ENCODE results near the gene ANKS1A. TPM values are rescaled to one million over a fixed set of nuclear protein-coding genes. Genes with fewer than 3 reads are reported as not detected.

Gene ANKS1A
- total RNA-seq, 1 experiment from 2014 or later = 35.0 TPM

DNA sequence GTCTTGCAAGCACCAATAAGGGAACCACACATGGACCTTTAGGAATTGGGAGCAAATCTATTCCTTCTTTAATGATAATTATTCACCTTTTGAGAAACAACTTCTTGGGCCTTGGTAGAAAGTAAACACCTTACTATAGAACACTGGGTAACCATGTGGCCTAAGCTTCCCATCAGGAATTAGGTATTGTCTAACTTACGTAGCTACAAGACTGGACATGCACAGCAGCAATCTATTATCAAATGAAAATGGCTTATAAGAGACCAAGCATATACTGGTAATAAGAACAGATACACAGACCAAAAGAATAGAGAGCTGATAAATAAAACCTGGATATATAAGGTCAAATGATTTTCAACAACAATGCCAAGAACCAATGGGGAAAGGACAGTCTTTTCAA is 235.3 kb downstream of the ANKS1A start (continued):
- no peak for TF ChIP-seq ZNF532 (CRISPR knock-in tag; IDR thresholded peaks at IDR 0.05; ENCODE audit: borderline replicate concordance)
- TF ChIP-seq ZNF425 (CRISPR knock-in tag; conservative IDR thresholded peaks at IDR 0.05) = no peak
- no peak for TF ChIP-seq CBFB (CRISPR knock-in tag; IDR thresholded peaks at IDR 0.05; ENCODE audit: low read depth)
- no peak for TF ChIP-seq JAZF1 (CRISPR knock-in tag; IDR thresholded peaks at IDR 0.05)
- TF ChIP-seq, protein P1, sequence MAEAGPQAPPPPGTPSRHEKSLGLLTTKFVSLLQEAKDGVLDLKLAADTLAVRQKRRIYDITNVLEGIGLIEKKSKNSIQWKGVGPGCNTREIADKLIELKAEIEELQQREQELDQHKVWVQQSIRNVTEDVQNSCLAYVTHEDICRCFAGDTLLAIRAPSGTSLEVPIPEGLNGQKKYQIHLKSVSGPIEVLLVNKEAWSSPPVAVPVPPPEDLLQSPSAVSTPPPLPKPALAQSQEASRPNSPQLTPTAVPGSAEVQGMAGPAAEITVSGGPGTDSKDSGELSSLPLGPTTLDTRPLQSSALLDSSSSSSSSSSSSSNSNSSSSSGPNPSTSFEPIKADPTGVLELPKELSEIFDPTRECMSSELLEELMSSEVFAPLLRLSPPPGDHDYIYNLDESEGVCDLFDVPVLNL (CRISPR knock-in tag; IDR thresholded peaks at IDR 0.05; ENCODE audit: borderline replicate concordance, low read depth) = no peak
- TF ChIP-seq, protein P2, sequence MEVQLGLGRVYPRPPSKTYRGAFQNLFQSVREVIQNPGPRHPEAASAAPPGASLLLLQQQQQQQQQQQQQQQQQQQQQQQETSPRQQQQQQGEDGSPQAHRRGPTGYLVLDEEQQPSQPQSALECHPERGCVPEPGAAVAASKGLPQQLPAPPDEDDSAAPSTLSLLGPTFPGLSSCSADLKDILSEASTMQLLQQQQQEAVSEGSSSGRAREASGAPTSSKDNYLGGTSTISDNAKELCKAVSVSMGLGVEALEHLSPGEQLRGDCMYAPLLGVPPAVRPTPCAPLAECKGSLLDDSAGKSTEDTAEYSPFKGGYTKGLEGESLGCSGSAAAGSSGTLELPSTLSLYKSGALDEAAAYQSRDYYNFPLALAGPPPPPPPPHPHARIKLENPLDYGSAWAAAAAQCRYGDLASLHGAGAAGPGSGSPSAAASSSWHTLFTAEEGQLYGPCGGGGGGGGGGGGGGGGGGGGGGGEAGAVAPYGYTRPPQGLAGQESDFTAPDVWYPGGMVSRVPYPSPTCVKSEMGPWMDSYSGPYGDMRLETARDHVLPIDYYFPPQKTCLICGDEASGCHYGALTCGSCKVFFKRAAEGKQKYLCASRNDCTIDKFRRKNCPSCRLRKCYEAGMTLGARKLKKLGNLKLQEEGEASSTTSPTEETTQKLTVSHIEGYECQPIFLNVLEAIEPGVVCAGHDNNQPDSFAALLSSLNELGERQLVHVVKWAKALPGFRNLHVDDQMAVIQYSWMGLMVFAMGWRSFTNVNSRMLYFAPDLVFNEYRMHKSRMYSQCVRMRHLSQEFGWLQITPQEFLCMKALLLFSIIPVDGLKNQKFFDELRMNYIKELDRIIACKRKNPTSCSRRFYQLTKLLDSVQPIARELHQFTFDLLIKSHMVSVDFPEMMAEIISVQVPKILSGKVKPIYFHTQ (CRISPR knock-in tag; IDR thresholded peaks at IDR 0.05) = no peak
- TF ChIP-seq, protein P3, sequence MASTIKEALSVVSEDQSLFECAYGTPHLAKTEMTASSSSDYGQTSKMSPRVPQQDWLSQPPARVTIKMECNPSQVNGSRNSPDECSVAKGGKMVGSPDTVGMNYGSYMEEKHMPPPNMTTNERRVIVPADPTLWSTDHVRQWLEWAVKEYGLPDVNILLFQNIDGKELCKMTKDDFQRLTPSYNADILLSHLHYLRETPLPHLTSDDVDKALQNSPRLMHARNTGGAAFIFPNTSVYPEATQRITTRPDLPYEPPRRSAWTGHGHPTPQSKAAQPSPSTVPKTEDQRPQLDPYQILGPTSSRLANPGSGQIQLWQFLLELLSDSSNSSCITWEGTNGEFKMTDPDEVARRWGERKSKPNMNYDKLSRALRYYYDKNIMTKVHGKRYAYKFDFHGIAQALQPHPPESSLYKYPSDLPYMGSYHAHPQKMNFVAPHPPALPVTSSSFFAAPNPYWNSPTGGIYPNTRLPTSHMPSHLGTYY (CRISPR knock-in tag; IDR thresholded peaks at IDR 0.05) = no peak
- TF ChIP-seq TCF7 (CRISPR knock-in tag; IDR thresholded peaks at IDR 0.05; ENCODE audit: low read depth) = no peak
- no peak for TF ChIP-seq SMAD3 (CRISPR knock-in tag; IDR thresholded peaks at IDR 0.05; ENCODE audit: borderline replicate concordance)
- no peak for TF ChIP-seq EMX1 (CRISPR knock-in tag; IDR thresholded peaks at IDR 0.05)

DNA sequence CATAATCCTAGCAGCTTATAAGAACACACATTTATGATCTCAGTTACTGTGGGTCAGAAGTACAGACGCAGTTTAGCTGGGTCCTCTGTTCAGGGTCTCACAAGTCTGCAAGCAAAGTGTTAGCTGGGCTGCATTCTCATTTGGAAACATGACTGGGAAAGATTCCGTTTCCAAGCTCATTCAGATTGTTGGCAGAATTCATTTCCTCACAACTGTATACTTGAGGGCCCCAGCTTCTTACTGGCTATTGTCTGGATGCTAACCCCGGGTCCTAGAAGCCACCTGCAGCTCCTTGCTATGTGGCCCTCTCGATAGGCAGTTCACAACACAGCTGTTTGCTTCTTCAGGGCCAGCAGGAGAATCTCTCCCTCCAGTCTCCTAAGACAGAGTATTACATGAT is 239.0 kb downstream of the ANKS1A start:
- CTCF ChIA-PET = interaction anchor here (1.1 to 3.3 kb wide), 4 partner anchors 12 to 337 kb away, joined by 3 to 18 read pairs (median 8); partner anchors contain the start of gene BLTP3A
- TF ChIP-seq, protein P1 (CRISPR knock-in tag; IDR thresholded peaks at IDR 0.05; ENCODE audit: borderline replicate concordance, low read depth) = no peak
- TF ChIP-seq USF2 (CRISPR knock-in tag; IDR thresholded peaks at IDR 0.05) = no peak
- no peak for TF ChIP-seq TEAD1 (CRISPR knock-in tag; IDR thresholded peaks at IDR 0.05)
- TF ChIP-seq, protein P4, sequence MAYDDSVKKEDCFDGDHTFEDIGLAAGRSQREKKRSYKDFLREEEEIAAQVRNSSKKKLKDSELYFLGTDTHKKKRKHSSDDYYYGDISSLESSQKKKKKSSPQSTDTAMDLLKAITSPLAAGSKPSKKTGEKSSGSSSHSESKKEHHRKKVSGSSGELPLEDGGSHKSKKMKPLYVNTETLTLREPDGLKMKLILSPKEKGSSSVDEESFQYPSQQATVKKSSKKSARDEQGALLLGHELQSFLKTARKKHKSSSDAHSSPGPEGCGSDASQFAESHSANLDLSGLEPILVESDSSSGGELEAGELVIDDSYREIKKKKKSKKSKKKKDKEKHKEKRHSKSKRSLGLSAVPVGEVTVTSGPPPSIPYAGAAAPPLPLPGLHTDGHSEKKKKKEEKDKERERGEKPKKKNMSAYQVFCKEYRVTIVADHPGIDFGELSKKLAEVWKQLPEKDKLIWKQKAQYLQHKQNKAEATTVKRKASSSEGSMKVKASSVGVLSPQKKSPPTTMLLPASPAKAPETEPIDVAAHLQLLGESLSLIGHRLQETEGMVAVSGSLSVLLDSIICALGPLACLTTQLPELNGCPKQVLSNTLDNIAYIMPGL (CRISPR knock-in tag; IDR thresholded peaks at IDR 0.05) = no peak
- TF ChIP-seq NFE2L1 (CRISPR knock-in tag; IDR thresholded peaks at IDR 0.05) = no peak
- POLR2A ChIA-PET = no interaction called here
- ATAC-seq = no peak
- Mint-ChIP-seq H3K27ac (no peak overlapping the region), H3K4me1 (no peaks in the 10 kb centered on the region), H3K4me3 (no peak overlapping the region), H3K36me3 (no peaks in the 10 kb centered on the region), H3K9me3 (peaks cover 1% of the 10 kb centered on the region; the same call in 1 of the 2 replicates), H3K27me3 (ENCODE audit: low read depth) (no peaks in the 10 kb centered on the region; the same call in 1 of the 2 replicates)
- DNase-seq (ENCODE audit: low spot score) = no peak

Measured in WTC11 (cell line).